ENCODE data around the gene IFT81.
"Not testable (repeated sequence)": the region's sequence is repeated elsewhere in the genome, so short reads cannot be mapped to it uniquely, and the experiment has no call there.

Gene IFT81

GRCh38 chr12:110079477-110080400 lies 44.4 kb upstream of the IFT81 start:
- peak overlapping the region; percentile 75 for H2AFZ ChIP-seq (ENCODE audit: low read depth, low read length)
- H3K79me2 ChIP-seq (ENCODE audit: insufficient read depth, low read length) = no peaks in the 10 kb centered on the region
- H3K36me3 ChIP-seq (ENCODE audit: insufficient read depth, low read length) = no peaks in the 10 kb centered on the region
- ATAC-seq (ENCODE audit: insufficient read depth, low read depth) = peak; percentile 94
- peak overlapping the region; percentile 89 for H3K27ac ChIP-seq (ENCODE audit: low read length)
- peak overlapping the region; percentile 48 for H3K4me2 ChIP-seq (ENCODE audit: insufficient read depth, low read length)
- H3K9me3 ChIP-seq (ENCODE audit: insufficient read depth, low read length, severe bottlenecking) = no peaks in the 10 kb centered on the region
- H3K27me3 ChIP-seq (ENCODE audit: insufficient read depth, low read length, poor library complexity) = no peaks in the 10 kb centered on the region
- peaks cover 17% of the 10 kb centered on the region for H3K4me1 ChIP-seq (ENCODE audit: insufficient read depth, low read length)
- H3K9ac ChIP-seq (ENCODE audit: low read depth, low read length) = peak overlapping the region; percentile 38
- no peaks in the 10 kb centered on the region for H4K20me1 ChIP-seq (ENCODE audit: insufficient read depth, low read length)
- peak overlapping the region in 1 of 2 experiments; percentile 27; a peak in 1 of 4 replicates for H3K4me3 ChIP-seq (ENCODE audit: low read depth in 1 of 2, low read length in 2 of 2)
- peak; percentile 61 for DNase-seq
- TF ChIP-seq CTCF (IDR thresholded peaks at IDR 0.05; ENCODE audit: borderline replicate concordance, extremely low read depth, low read length, poor library complexity, severe bottlenecking) (no peak), EZH2 (IDR thresholded peaks at IDR 0.05; ENCODE audit: borderline replicate concordance, low read depth, low read length, severe bottlenecking) (no peak)

- H2AFZ ChIP-seq (ENCODE audit: low read depth, low read length) = no peak overlapping the region
- TF ChIP-seq CTCF (IDR thresholded peaks at IDR 0.05; ENCODE audit: borderline replicate concordance, extremely low read depth, low read length, poor library complexity, severe bottlenecking) = no peak
- TF ChIP-seq EZH2 (IDR thresholded peaks at IDR 0.05; ENCODE audit: borderline replicate concordance, low read depth, low read length, severe bottlenecking) = no peak
- H3K4me3 ChIP-seq (ENCODE audit: low read depth in 1 of 2, low read length in 2 of 2) = no peak overlapping the region
Measured at GRCh38 chr12:110080410-110080809, 43.7 kb upstream of the IFT81 start.

GRCh38 chr12:110084314-110085015 lies 39.7 kb upstream of the IFT81 start:
- Histone ChIP-seq H3K27me3 (ENCODE audit: insufficient read depth, low read length, poor library complexity) (no peaks in the 10 kb centered on the region), H3K27ac (ENCODE audit: low read length) (no peak overlapping the region), H3K9me3 (ENCODE audit: insufficient read depth, low read length, severe bottlenecking) (no peaks in the 10 kb centered on the region), H3K79me2 (ENCODE audit: insufficient read depth, low read length) (no peaks in the 10 kb centered on the region), H3K9ac (ENCODE audit: low read depth, low read length) (no peak overlapping the region), H3K4me1 (ENCODE audit: insufficient read depth, low read length) (peaks cover 9% of the 10 kb centered on the region), H2AFZ (ENCODE audit: low read depth, low read length) (no peak overlapping the region), H3K36me3 (ENCODE audit: insufficient read depth, low read length) (no peaks in the 10 kb centered on the region), H4K20me1 (ENCODE audit: insufficient read depth, low read length) (no peaks in the 10 kb centered on the region), H3K4me2 (ENCODE audit: insufficient read depth, low read length) (no peak overlapping the region), H3K4me3 (ENCODE audit: low read depth in 1 of 2, low read length in 2 of 2) (no peak overlapping the region)
- ATAC-seq (ENCODE audit: insufficient read depth, low read depth) (no peak), DNase-seq (no peak)
- no peak for TF ChIP-seq CTCF (IDR thresholded peaks at IDR 0.05; ENCODE audit: borderline replicate concordance, extremely low read depth, low read length, poor library complexity, severe bottlenecking)
- TF ChIP-seq EZH2 (IDR thresholded peaks at IDR 0.05; ENCODE audit: borderline replicate concordance, low read depth, low read length, severe bottlenecking) = no peak

More at GRCh38 chr12:110080410-110080809, 43.7 kb upstream of the IFT81 start:
- H3K27ac ChIP-seq (ENCODE audit: low read length) = no peak overlapping the region
- H3K4me1 ChIP-seq (ENCODE audit: insufficient read depth, low read length) = peaks cover 17% of the 10 kb centered on the region
- no peaks in the 10 kb centered on the region for H3K9me3 ChIP-seq (ENCODE audit: insufficient read depth, low read length, severe bottlenecking)
- no peaks in the 10 kb centered on the region for H4K20me1 ChIP-seq (ENCODE audit: insufficient read depth, low read length)
- no peak overlapping the region; the same call in 1 of the 2 replicates for H3K4me2 ChIP-seq (ENCODE audit: insufficient read depth, low read length)
- DNase-seq (no peak), ATAC-seq (ENCODE audit: insufficient read depth, low read depth) (no peak)
- H3K9ac ChIP-seq (ENCODE audit: low read depth, low read length) = no peak overlapping the region
- no peaks in the 10 kb centered on the region for H3K27me3 ChIP-seq (ENCODE audit: insufficient read depth, low read length, poor library complexity)
- no peaks in the 10 kb centered on the region for H3K36me3 ChIP-seq (ENCODE audit: insufficient read depth, low read length)
- H3K79me2 ChIP-seq (ENCODE audit: insufficient read depth, low read length) = no peaks in the 10 kb centered on the region

GRCh38 chr12:110088216-110088615 lies 35.9 kb upstream of the IFT81 start:
- H4K20me1 ChIP-seq (ENCODE audit: insufficient read depth, low read length); H2AFZ ChIP-seq (ENCODE audit: low read depth, low read length); H3K4me2 ChIP-seq (ENCODE audit: insufficient read depth, low read length); DNase-seq; ATAC-seq (ENCODE audit: insufficient read depth, low read depth); H3K79me2 ChIP-seq (ENCODE audit: insufficient read depth, low read length); H3K4me3 ChIP-seq (ENCODE audit: low read depth in 1 of 2, low read length in 2 of 2); H3K9ac ChIP-seq (ENCODE audit: low read depth, low read length); H3K27ac ChIP-seq (ENCODE audit: low read length); H3K9me3 ChIP-seq (ENCODE audit: insufficient read depth, low read length, severe bottlenecking); H3K27me3 ChIP-seq (ENCODE audit: insufficient read depth, low read length, poor library complexity); H3K36me3 ChIP-seq (ENCODE audit: insufficient read depth, low read length); H3K4me1 ChIP-seq (ENCODE audit: insufficient read depth, low read length): not testable (repeated sequence)

All from DND-41 (cell line).